ENCODE measurements around the gene P4HA3. TPM values are rescaled to one million over a fixed set of nuclear protein-coding genes. Genes with fewer than 3 reads are reported as not detected.

Gene P4HA3
- total RNA-seq, 2 experiments from 2014 or later: not detected

- Mint-ChIP-seq H3K27me3 (no peaks in the 10 kb centered on the region), H3K27ac (no peak overlapping the region), H3K36me3 (ENCODE audit: low read depth) (peaks cover 39% of the 10 kb centered on the region), H3K4me1 (ENCODE audit: low read depth) (peaks cover 5% of the 10 kb centered on the region), H3K4me3 (no peak overlapping the region), H3K9me3 (no peaks in the 10 kb centered on the region)
- POLR2A ChIA-PET: interaction anchor here (0.5 kb wide), 1 partner anchor 552 kb away, joined by 3 read pairs; no protein-coding TSS in a partner anchor
- ATAC-seq: no peak
- DNase-seq: no peak
- CTCF ChIA-PET: no interaction called here
- intact Hi-C loops (cut with micrococcal nuclease): no loop called here
- no peak for TF ChIP-seq CTCF (IDR thresholded peaks at IDR 0.05)
These were observed 73.9 kb downstream of the P4HA3 start for GRCh38 chr11:74237541-74237940.

GRCh38 chr11:74235121-74235520, 76.3 kb downstream of the P4HA3 start:
- no peak for ATAC-seq
- ChIA-PET POLR2A (no interaction called here), CTCF (no interaction called here)
- H3K4me3 Mint-ChIP-seq: no peak overlapping the region
- intact Hi-C loops (cut with micrococcal nuclease): no loop called here
- H3K4me1 Mint-ChIP-seq (ENCODE audit: low read depth): peaks cover 16% of the 10 kb centered on the region
- H3K9me3 Mint-ChIP-seq: no peaks in the 10 kb centered on the region
- no peaks in the 10 kb centered on the region for H3K27me3 Mint-ChIP-seq
- TF ChIP-seq CTCF (IDR thresholded peaks at IDR 0.05): no peak
- no peak for DNase-seq
- H3K27ac Mint-ChIP-seq: no peak overlapping the region
- H3K36me3 Mint-ChIP-seq (ENCODE audit: low read depth): peaks cover 39% of the 10 kb centered on the region

GRCh38 chr11:74233683-74234082, 77.8 kb downstream of the P4HA3 start:
- ATAC-seq (no peak), DNase-seq (no peak)
- Mint-ChIP-seq H3K9me3 (no peaks in the 10 kb centered on the region), H3K27me3 (no peaks in the 10 kb centered on the region), H3K27ac (no peak overlapping the region), H3K4me3 (no peak overlapping the region), H3K4me1 (ENCODE audit: low read depth) (peaks cover 16% of the 10 kb centered on the region), H3K36me3 (ENCODE audit: low read depth) (peaks cover 33% of the 10 kb centered on the region)
- CTCF ChIA-PET: no interaction called here
- intact Hi-C loops (cut with micrococcal nuclease): no loop called here
- TF ChIP-seq CTCF (IDR thresholded peaks at IDR 0.05): no peak
- POLR2A ChIA-PET: no interaction called here

GRCh38 chr11:74232311-74232950, 79.0 kb downstream of the P4HA3 start:
- TF ChIP-seq CTCF (IDR thresholded peaks at IDR 0.05): no peak
- Mint-ChIP-seq H3K27me3 (no peaks in the 10 kb centered on the region), H3K36me3 (ENCODE audit: low read depth) (peaks cover 29% of the 10 kb centered on the region), H3K27ac (no peak overlapping the region), H3K4me1 (ENCODE audit: low read depth) (peaks cover 16% of the 10 kb centered on the region), H3K9me3 (no peaks in the 10 kb centered on the region), H3K4me3 (no peak overlapping the region)
- POLR2A ChIA-PET: interaction anchor here (0.5 kb wide), 1 partner anchor 39 kb away, joined by 3 read pairs; no protein-coding TSS in a partner anchor
- DNase-seq (no peak), ATAC-seq (peak; percentile 39)
- intact Hi-C loops (cut with micrococcal nuclease): no loop called here
- CTCF ChIA-PET: interaction anchor here (1.1 kb wide), 1 partner anchor 23 kb away, joined by 5 read pairs; no protein-coding TSS in a partner anchor

GRCh38 chr11:74226907-74227306, 84.5 kb downstream of the P4HA3 start:
- Mint-ChIP-seq H3K27ac (peak overlapping the region; percentile 3), H3K9me3 (no peaks in the 10 kb centered on the region), H3K27me3 (no peaks in the 10 kb centered on the region), H3K4me1 (ENCODE audit: low read depth) (peaks cover 6% of the 10 kb centered on the region), H3K36me3 (ENCODE audit: low read depth) (peaks cover 35% of the 10 kb centered on the region), H3K4me3 (no peak overlapping the region)
- intact Hi-C loops (cut with micrococcal nuclease): no loop called here
- ChIA-PET POLR2A (no interaction called here), CTCF (interaction anchor here (1.4 kb wide), 1 partner anchor 28 kb away, joined by 4 read pairs; no protein-coding TSS in a partner anchor)
- ATAC-seq (no peak), DNase-seq (no peak)
- TF ChIP-seq CTCF (IDR thresholded peaks at IDR 0.05): no peak
